Stimulated activated CD8-positive, alpha-beta memory T cell treated with anti-CD3 and anti-CD28 coated beads, Interleukin-15, amount 100 ng/mL, for 24 hours (primary cell): Measurements from ENCODE around the gene BAMBI.

Experiments
- DNase-seq: peaks from one replicate; pipeline ENCODE4 v3.0.0-alpha.2; 2020; ENCODE audit warnings: low read depth

The BAMBI gene

DNA sequence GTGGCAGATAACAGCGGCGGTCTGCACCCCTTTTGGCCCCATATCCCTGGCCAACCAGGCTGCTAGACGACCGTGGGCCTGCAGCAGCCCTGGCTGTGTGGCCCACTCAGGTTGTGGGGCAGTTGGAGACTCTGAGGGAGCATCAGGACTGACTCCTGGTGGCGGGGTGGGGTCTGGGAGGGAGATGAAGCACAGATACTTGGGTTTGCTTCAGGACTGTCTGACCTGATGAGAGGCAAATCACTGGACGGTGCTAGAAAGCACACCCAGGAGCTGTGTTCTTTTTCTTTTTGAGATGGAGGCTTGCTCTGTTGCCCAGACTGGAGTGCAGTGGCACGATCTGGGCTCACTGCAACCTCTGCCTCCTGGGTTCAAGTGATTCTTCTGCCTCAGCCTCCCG, 28.2 kb downstream of the BAMBI start:
- no peak for DNase-seq

DNA sequence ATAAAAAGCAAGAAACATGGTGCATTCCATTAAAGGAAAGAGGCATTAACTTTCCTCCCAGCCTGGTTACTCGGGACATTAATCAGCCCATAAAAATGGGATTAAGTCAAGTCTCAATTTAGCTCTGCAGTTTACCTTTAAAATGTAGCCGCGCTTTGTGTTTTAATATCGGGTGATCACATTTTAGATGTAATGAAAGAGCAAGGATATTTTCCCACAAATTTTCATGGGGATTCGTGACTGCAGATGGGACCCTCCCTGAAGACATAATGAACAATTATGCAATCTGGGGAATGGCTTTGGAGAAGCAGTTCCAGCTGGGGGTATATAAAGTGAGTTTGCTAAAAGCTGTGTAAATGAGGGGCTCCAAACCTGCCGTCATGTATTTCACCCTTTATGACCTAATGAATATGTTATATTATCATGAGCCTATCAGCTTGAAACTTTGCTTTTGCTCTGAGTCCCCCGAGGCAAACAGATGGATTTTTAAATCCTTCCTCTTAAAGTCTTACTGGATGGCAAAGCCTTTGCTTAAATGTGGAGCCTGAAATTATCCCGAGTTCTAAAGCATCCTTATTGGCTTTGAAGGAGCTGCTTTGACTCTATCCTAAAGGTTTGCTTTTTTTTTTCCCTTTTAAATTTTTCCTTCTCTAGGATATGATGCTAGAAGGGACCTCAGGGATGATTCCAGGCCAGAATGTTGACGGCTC, 31.8 kb downstream of the BAMBI start:
- no peak for DNase-seq

- no peak for DNase-seq
Measured at GRCh38 chr10:28710202-28710886, 33.0 kb downstream of the BAMBI start.

DNA sequence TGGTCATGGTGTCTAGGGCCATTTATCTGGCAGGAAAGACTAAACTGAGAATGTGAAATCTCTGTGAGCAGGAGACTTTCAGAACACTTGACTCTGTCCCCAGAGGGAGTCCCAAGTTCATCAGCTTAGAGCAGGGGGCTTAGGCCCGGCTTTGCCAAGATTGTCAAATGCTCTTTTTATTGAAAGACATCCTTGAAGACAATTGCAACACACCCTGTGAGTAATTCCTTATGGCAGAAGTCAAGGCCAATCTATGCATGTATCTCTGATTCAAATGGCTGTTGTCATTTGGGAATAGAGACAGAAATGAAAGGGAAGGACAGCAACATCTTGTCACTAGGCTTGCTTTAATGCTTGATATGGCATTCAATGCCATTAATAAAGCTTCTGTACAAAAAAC, 33.7 kb downstream of the BAMBI start:
- no peak for DNase-seq

- no peak for DNase-seq
Measured at GRCh38 chr10:28711776-28712175, 34.5 kb downstream of the BAMBI start.

DNA sequence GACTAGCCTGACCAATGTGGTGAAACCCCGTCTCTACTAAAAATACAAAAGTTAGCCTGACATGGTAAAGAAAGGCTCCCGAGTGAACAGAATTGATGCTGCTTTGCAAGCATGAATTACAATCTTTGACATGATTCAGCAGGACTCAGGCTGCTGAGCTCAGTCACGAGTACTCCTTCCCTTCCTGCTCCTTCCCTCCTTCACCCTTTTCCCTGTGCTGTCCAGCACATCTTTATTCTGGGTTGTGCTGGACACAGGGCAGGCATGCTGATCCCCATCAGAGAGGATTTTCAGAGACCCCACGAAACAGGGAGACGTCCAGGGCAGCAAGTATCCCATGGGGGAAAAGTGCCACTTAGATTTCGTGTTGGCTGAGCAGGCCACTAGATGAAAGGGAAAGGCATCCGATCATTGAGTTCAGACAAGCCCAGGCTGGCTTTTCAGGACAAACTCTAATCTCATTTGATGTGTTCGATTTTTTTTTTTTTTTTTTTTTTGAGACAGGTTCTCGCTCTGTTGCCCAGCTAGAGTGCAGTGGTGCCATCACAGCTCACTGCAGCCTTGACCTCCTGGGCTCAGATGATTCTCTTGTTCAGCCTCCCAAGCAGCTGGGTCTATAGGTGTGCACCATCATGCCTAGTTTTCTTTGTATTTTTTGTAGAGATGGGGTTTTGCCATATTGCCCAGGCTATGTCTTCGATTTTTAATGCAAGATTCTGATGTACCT, 36.5 kb downstream of the BAMBI start:
- no peak for DNase-seq

GRCh38 chr10:28714401-28715053, 37.2 kb downstream of the BAMBI start:
- no peak for DNase-seq

GRCh38 chr10:28715246-28715645, 37.9 kb downstream of the BAMBI start:
- no peak for DNase-seq

DNA sequence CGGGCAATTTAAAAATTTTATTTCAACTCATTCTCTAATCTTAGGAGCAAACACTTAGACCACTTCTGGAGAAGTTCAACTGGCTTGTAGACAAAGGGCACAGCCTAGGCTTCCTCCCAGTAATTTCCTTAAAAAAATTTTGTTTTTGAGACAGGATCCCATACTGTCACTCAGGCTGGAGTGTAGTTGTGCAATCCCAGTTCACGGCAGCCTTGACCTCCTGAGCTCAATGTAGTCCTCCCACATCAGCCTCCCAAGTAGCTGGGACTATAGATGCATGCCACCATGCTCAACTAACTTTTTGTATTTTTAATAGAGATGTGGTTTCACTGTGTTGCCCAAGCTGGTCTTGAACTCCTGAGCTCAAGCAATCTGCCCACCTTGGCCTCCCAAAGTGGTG, 38.4 kb downstream of the BAMBI start:
- DNase-seq: no peak

DNA sequence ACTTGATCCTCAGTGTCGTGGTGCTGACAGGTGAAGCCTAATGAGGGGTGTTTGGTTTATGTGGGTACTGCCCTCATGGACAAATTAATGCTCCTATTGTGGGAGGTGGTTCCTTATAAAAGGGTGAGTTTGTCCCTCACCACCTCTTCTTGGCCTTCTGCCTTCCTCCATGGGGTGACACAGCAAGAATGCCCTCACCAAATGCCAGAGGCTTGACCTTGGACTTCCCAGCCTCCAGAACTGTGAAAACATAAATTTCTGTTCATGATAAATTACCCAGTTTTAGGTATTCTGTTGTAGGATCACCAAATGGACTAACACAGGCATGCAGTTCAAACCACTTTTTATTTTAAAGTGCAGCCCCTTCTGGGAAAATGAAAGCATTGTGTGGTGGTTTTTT, 39.4 kb downstream of the BAMBI start:
- no peak for DNase-seq

DNA sequence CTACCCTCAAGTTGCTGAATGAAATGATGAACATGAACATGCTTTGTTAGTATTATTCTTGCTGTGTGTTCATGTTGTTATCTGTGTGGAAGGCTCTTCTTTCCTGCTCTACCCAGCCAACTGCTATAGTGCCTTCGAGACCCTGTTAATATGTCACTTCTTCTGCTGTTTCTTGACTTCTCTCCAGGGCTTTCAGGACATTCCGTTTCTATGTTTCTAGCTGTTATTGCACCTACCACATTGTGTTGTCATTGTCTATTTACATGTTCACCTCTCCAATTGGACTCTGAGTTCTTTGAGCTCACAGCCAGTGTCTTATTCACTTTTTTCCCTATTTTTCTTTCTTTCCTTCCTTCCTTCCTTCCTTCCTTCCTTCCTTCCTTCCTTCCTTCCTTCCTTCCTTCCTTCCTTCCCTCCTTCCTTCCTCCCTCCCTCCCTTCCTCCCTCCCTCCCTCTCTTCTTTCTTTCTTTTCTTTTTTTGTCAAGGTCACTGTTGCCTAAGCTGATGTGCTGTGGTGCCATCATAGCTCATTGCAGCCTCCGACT, 40.4 kb downstream of the BAMBI start:
- no peak for DNase-seq

DNA sequence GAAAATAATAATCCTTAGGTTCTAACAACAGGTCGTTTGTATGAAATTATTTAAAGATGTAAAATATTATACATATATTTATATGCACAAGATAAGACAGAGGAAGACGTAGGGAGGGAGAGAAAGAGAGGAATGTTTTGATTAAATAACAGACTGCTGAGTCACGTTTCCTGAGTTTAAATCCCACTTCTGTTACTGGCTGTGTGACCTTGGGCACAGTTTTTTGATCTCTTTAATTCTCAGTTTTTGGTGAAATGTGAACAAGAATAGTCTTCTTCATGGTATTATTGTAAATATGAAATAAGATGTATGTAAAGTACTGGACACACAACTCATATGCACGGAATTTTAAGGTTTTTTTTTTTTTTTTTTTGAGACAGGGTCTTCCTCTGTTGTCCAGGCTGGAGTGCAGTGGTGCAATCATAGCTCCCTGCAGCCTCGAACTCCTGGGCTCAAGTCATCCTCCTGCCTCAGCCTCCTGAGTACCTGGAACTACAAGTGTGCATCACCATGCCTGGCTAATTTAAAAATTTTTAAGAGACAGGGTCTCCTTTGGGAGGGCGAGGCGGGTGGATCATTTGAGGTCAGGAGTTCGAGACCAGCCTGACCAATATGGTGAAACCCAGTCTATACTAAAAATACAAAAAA, 42.6 kb downstream of the BAMBI start:
- no peak for DNase-seq

DNA sequence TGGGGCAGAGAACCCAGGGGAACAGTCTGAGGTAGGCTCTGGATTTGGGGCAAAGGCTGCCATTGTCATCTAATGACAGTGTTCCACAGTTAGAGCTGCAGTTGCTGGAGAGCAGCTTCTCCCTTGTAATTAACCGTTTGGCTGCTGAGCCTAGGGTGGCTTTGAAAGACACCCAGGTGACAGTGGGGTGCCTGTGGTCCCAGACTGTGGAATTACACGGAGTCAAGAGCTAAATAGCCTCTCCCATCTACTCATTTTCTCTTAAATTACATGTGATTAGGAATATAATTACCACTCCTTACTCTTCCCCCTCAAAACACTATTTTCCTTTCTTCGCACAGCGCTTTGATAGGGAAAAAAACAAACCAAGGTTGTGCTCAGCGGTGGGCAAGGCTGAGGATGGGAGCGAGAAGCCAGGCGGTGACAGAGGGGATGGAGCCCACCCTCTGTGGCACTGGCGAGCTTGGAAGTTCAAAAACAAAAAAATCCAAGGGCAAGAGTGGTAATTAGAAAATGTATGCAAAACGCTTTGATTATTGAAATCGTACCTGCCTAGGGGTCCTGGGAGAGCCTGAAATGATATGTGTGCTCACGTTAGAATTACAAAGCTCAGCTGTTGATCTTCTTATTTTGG, 44.1 kb downstream of the BAMBI start:
- no peak for DNase-seq

- no peak for DNase-seq
Measured at GRCh38 chr10:28722065-28722803, 44.9 kb downstream of the BAMBI start.

DNA sequence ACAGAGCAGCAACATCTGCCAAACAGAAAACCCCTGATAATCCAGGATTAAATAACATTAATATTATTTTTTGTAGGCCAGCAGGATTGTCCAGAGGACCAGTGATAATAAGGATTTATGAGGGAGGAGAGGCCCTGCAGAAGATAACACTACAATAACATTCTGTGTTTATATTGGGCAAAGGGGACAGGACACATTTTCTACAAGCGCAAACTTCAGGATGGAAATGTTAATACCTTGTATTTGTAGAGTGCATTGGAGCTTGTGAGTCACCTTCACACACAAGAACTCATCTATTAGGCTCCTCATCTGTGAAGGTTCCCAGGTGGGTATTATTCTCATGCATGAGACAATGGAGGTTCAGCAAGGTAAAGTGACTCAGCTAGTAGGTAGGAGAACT, 51.0 kb downstream of the BAMBI start:
- DNase-seq: no peak

- no peak for DNase-seq
Measured at GRCh38 chr10:28730031-28730778, 52.9 kb downstream of the BAMBI start.

DNA sequence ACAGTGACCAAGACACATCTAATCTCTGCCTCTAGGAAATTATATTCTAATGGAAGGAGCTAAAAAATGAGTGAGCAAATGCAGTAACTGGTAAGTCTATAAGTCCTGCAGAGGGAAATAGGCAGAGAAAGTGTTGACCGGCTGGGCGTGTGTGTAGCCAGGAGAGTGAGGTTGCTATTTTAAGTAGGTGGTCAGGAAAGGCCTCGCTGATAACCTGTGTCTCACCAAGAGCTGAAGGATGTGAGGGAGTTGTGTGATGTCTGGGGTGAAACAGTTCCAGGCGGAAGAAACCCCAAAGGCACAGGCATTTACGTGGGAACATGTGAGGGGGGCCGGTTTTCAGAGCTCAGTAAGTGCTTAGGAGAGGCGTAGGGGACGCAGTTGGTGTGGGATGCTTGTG, 54.8 kb downstream of the BAMBI start:
- DNase-seq: no peak
